ENCODE measurements around the gene FAM50B. TPM values are rescaled to one million over a fixed set of nuclear protein-coding genes. Genes with fewer than 3 reads are reported as not detected.

The FAM50B gene
- total and polyA plus RNA-seq, 2 experiments from 2014 or later = 4.4 to 4.8 TPM

DNA sequence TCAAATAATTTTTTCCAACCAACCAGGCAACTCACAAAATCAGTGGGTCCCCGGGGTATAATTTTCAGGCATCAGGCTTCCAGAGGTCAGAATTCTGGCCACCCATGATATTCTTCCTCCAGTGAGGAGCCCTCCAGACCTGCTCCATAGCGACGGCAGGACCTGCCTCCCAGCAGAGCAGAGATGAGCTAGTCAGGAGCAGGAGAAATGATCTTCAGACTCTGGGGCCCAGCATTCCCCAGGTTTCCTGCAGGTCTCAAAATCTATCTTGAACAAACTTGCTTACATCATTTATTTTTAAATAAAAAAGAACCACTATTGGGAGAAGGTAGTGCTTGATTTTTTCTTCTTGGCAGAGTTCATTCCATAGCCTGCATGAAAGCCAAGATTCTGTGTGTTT is 44.7 kb downstream of the FAM50B start:
- Histone ChIP-seq H2AFZ (no peak overlapping the region), H3K9me2 (ENCODE audit: insufficient read depth) (peaks cover 6% of the 10 kb centered on the region; the same call in 1 of the 2 replicates), H3K79me2 (replicated peaks; ENCODE audit: insufficient read depth) (no peaks in the 10 kb centered on the region), H3F3A (replicated peaks; ENCODE audit: low read depth) (no peaks in the 10 kb centered on the region; the same call in none of the 2 replicates), H3K4me1 (ENCODE audit: insufficient read depth) (peaks cover 28% of the 10 kb centered on the region), H3K4me3 (no peak overlapping the region), H4K20me1 (replicated peaks; ENCODE audit: insufficient read depth) (no peaks in the 10 kb centered on the region), H3K27ac (ENCODE audit: low read depth) (no peak overlapping the region), H3K4me2 (no peak overlapping the region; the same call in 1 of the 2 replicates), H3K36me3 (ENCODE audit: insufficient read depth) (no peaks in the 10 kb centered on the region), H3K27me3 (ENCODE audit: insufficient read depth) (no peaks in the 10 kb centered on the region)
- no peak for DNase-seq (ENCODE audit: low spot score)
- Mint-ChIP-seq H3K36me3 (ENCODE audit: low read depth) (no peaks in the 10 kb centered on the region), H3K27ac (no peak overlapping the region), H3K4me3 (no peak overlapping the region), H3K4me1 (peaks cover 41% of the 10 kb centered on the region), H3K9me3 (no peaks in the 10 kb centered on the region; the same call in 2 of the 3 replicates), H3K27me3 (ENCODE audit: insufficient read depth, low read depth, poor library complexity) (peaks cover 10% of the 10 kb centered on the region)
- TF ChIP-seq, protein P1, sequence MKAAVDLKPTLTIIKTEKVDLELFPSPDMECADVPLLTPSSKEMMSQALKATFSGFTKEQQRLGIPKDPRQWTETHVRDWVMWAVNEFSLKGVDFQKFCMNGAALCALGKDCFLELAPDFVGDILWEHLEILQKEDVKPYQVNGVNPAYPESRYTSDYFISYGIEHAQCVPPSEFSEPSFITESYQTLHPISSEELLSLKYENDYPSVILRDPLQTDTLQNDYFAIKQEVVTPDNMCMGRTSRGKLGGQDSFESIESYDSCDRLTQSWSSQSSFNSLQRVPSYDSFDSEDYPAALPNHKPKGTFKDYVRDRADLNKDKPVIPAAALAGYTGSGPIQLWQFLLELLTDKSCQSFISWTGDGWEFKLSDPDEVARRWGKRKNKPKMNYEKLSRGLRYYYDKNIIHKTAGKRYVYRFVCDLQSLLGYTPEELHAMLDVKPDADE (IDR thresholded peaks at IDR 0.05) = no peak
- TF ChIP-seq, protein P2, sequence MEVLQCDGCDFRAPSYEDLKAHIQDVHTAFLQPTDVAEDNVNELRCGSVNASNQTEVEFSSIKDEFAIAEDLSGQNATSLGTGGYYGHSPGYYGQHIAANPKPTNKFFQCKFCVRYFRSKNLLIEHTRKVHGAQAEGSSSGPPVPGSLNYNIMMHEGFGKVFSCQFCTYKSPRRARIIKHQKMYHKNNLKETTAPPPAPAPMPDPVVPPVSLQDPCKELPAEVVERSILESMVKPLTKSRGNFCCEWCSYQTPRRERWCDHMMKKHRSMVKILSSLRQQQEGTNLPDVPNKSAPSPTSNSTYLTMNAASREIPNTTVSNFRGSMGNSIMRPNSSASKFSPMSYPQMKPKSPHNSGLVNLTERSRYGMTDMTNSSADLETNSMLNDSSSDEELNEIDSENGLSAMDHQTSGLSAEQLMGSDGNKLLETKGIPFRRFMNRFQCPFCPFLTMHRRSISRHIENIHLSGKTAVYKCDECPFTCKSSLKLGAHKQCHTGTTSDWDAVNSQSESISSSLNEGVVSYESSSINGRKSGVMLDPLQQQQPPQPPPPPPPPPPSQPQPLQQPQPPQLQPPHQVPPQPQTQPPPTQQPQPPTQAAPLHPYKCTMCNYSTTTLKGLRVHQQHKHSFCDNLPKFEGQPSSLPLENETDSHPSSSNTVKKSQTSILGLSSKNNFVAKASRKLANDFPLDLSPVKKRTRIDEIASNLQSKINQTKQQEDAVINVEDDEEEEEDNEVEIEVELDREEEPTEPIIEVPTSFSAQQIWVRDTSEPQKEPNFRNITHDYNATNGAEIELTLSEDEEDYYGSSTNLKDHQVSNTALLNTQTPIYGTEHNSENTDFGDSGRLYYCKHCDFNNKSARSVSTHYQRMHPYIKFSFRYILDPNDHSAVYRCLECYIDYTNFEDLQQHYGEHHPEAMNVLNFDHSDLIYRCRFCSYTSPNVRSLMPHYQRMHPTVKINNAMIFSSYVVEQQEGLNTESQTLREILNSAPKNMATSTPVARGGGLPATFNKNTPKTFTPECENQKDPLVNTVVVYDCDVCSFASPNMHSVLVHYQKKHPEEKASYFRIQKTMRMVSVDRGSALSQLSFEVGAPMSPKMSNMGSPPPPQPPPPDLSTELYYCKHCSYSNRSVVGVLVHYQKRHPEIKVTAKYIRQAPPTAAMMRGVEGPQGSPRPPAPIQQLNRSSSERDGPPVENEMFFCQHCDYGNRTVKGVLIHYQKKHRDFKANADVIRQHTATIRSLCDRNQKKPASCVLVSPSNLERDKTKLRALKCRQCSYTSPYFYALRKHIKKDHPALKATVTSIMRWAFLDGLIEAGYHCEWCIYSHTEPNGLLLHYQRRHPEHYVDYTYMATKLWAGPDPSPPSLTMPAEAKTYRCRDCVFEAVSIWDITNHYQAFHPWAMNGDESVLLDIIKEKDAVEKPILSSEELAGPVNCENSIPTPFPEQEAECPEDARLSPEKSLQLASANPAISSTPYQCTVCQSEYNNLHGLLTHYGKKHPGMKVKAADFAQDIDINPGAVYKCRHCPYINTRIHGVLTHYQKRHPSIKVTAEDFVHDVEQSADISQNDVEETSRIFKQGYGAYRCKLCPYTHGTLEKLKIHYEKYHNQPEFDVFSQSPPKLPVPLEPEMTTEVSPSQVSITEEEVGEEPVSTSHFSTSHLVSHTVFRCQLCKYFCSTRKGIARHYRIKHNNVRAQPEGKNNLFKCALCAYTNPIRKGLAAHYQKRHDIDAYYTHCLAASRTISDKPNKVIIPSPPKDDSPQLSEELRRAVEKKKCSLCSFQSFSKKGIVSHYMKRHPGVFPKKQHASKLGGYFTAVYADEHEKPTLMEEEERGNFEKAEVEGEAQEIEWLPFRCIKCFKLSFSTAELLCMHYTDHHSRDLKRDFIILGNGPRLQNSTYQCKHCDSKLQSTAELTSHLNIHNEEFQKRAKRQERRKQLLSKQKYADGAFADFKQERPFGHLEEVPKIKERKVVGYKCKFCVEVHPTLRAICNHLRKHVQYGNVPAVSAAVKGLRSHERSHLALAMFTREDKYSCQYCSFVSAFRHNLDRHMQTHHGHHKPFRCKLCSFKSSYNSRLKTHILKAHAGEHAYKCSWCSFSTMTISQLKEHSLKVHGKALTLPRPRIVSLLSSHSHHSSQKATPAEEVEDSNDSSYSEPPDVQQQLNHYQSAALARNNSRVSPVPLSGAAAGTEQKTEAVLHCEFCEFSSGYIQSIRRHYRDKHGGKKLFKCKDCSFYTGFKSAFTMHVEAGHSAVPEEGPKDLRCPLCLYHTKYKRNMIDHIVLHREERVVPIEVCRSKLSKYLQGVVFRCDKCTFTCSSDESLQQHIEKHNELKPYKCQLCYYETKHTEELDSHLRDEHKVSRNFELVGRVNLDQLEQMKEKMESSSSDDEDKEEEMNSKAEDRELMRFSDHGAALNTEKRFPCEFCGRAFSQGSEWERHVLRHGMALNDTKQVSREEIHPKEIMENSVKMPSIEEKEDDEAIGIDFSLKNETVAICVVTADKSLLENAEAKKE (CRISPR knock-in tag; IDR thresholded peaks at IDR 0.05) = no peak
- TF ChIP-seq NANOG (IDR thresholded peaks at IDR 0.05; ENCODE audit: borderline replicate concordance) (no peak), ZNF331 (CRISPR knock-in tag; IDR thresholded peaks at IDR 0.05; ENCODE audit: low read depth) (no peak), POLR2AphosphoS5 (IDR thresholded peaks at IDR 0.05; ENCODE audit: low read depth) (no peak), JUNB (IDR thresholded peaks at IDR 0.05; ENCODE audit: unreplicated experiment) (no peak), CREB1 (CRISPR knock-in tag; IDR thresholded peaks at IDR 0.05; ENCODE audit: low read depth) (no peak), ZNF114 (CRISPR knock-in tag; IDR thresholded peaks at IDR 0.05) (no peak), EZH2 (IDR thresholded peaks at IDR 0.05; ENCODE audit: low read depth, unreplicated experiment) (no peak), EZH2phosphoT487 (IDR thresholded peaks at IDR 0.05; ENCODE audit: unreplicated experiment) (no peak), STAT1 (IDR thresholded peaks at IDR 0.05; ENCODE audit: unreplicated experiment) (no peak)
- TF ChIP-seq, protein P3, sequence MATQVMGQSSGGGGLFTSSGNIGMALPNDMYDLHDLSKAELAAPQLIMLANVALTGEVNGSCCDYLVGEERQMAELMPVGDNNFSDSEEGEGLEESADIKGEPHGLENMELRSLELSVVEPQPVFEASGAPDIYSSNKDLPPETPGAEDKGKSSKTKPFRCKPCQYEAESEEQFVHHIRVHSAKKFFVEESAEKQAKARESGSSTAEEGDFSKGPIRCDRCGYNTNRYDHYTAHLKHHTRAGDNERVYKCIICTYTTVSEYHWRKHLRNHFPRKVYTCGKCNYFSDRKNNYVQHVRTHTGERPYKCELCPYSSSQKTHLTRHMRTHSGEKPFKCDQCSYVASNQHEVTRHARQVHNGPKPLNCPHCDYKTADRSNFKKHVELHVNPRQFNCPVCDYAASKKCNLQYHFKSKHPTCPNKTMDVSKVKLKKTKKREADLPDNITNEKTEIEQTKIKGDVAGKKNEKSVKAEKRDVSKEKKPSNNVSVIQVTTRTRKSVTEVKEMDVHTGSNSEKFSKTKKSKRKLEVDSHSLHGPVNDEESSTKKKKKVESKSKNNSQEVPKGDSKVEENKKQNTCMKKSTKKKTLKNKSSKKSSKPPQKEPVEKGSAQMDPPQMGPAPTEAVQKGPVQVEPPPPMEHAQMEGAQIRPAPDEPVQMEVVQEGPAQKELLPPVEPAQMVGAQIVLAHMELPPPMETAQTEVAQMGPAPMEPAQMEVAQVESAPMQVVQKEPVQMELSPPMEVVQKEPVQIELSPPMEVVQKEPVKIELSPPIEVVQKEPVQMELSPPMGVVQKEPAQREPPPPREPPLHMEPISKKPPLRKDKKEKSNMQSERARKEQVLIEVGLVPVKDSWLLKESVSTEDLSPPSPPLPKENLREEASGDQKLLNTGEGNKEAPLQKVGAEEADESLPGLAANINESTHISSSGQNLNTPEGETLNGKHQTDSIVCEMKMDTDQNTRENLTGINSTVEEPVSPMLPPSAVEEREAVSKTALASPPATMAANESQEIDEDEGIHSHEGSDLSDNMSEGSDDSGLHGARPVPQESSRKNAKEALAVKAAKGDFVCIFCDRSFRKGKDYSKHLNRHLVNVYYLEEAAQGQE (IDR thresholded peaks at IDR 0.05; ENCODE audit: unreplicated experiment) = no peak
- TF ChIP-seq, protein P4, sequence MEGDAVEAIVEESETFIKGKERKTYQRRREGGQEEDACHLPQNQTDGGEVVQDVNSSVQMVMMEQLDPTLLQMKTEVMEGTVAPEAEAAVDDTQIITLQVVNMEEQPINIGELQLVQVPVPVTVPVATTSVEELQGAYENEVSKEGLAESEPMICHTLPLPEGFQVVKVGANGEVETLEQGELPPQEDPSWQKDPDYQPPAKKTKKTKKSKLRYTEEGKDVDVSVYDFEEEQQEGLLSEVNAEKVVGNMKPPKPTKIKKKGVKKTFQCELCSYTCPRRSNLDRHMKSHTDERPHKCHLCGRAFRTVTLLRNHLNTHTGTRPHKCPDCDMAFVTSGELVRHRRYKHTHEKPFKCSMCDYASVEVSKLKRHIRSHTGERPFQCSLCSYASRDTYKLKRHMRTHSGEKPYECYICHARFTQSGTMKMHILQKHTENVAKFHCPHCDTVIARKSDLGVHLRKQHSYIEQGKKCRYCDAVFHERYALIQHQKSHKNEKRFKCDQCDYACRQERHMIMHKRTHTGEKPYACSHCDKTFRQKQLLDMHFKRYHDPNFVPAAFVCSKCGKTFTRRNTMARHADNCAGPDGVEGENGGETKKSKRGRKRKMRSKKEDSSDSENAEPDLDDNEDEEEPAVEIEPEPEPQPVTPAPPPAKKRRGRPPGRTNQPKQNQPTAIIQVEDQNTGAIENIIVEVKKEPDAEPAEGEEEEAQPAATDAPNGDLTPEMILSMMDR (conservative IDR thresholded peaks at IDR 0.05; ENCODE audit: low read depth in 2 of 2) = no peak
- ATAC-seq = no peak

Data from GM23338 (cell line).